Activated CD8-positive, alpha-beta memory T cell treated with anti-CD3 and anti-CD28 coated beads, Interleukin-2, amount 50 U/mL, for 48 hours (primary cell): ENCODE data around the gene SEC11A.
A peak's percentile ranks its signal among the peaks of the same experiment; 100 is the strongest.
"Not testable (repeated sequence)": the region's sequence is repeated elsewhere in the genome, so short reads cannot be mapped to it uniquely, and the experiment has no call there.

Experiments
- DNase-seq: peaks from one replicate; pipeline ENCODE4 v3.0.0-alpha.2; 2020

The SEC11A gene

DNA sequence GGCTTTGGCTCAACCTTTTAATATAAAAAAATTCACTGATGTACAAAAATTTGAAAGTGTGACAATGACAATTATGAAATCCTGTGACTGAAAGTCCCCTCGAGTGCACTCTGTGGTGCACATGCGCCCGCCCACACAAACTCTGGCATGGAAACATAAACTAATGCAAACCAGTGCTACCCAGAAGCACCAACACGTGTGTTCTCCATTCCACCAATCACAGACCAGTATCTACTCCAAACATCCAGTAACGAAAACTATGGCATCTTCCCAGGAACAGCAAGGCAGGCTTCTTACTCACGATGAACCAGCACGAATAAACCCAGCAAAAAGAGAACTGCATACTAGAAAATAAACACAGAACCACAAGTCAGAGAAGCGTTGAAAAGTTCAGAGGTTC is 46.2 kb downstream of the SEC11A start:
- DNase-seq = peak; percentile 72

DNA sequence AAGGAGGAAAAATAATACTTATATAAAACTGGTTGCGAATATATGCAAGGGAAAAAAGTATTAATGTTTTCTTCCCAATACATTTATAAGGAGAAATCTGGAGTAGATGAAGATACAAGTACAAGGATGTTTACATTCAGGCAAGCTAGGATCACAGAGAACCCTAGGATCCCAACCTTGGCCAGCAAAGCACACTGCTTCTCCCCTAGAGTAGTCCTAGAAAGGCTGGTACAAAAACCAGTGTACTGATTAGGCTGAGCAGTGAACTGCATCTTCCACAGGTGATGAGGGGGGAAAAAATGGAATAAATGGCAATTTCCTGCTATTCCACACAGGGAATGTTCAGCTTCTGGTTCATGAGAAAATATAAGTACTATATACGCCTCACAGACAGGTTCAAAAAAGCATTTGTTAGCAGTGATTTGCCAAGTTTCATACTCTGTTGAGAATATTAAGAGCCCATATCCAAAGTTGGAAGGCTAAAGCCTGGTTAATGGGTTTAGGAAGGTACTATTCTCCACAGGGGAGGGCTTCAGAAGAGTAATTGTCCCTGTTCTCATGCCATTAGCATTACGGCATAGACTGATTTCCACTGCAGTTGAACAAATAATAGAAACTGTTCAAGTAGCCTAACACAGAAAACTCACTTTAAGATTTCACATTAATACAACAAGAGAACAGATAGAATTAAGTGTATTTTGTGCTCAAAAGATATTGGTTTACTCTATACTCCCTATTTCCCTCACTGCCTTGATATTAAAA is 47.5 kb downstream of the SEC11A start:
- DNase-seq = no peak

DNA sequence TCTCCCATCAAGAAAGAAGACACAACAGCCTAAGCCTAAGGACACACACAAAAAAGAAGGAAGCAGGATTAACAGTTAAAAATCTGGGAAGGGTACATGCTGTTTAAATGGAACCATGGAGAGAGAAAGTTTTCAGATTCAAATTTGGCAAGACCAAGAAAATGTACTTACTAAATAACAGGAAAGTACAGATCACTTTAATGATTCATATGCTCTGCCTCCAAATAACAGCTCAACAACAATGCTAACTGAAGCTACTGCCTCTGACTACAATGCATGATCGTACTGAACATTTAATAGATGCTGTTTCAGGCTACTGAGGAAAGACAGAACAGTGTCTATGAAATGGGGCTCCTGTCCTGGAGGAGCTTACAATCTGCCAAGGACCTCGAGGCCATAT is 49.6 kb downstream of the SEC11A start:
- no peak for DNase-seq

DNA sequence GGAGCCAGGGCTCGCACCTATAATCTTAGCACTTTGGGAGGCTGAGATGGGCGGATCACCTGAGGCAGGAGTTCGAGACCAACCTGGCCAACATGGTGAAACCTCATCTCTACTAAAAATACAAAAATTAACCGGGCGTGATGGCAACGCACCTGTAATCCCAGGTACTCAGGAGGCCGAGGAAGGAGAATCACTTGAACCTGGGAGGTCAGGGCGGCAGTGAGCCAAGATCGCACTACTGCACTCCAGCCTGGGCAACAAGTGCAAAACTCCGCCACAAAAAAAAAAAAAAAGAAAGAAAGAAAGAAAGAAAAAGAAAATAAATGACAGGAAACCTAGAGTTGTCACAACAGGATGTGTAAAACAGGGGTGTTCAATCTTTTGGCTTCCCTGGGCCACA is 54.9 kb downstream of the SEC11A start:
- no peak for DNase-seq

DNA sequence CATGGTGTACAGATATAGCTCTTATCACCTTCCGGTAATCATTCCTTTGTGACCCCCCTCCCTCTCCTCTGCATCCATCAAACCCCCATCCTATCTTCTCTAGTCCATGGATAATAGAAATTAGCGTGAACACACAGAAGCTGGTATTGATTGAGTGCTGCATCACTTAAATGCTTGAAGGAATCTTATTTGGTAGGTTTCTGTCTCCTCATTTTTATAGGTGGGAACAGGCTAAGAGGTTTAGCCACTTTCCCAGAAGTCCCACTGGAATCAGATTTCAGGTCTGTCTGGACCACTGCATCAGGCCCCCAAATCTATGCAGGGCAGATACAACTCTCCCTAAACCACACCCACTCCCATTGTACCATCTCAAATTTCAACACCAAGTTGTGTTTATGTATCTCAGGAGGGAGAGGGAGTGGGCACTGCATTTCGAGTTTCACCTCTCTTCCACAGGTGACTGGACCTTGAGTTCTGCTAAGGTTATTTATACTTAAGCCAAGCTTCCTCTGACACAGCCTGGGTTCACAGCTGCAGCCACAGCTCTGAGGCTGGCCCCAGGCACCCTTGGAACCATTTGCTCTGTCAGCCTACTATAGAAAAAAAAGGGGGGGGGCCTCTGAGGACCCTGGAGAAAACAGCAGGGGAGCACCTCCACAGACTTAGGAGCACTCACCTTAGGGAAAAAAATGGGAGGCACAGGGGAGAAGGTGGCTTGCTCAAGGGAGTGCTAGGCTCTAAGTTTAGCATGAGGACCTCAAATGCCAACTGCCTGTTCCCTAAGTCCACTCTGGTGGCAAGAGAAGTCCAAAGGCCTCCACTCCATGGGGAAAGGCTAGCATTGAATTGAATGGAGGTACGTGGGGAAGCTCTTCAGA is 55.8 kb downstream of the SEC11A start:
- DNase-seq = no peak

DNA sequence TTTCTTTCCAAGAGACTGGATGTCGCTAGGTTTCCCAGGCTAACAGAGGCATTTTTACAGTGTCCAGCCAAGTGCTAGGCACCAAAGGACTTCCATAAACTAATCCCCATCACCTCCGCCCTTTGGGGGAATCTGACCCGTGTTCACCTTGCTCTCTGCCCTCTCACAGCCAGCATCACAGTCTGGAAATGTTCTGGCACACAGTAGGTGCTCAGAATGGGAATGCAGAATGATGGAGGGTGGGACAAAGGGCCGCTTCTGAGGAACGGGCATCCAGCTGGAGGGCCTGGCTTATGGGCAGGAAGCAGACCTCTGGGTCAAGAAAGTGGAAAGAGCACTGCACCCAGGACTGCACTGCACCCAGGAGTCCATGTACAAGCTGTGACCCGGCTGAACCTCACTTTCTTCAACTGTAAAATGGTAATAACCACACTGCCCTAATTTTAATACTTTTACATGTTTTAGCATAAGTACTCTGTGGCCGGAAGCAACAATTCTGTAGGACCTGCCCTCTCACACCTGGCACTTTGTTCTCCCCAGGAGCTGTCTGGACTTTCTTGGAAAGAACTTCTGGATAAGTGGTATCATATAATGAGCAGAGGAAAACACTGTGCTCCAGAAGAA is 57.0 kb downstream of the SEC11A start:
- DNase-seq = no peak

DNA sequence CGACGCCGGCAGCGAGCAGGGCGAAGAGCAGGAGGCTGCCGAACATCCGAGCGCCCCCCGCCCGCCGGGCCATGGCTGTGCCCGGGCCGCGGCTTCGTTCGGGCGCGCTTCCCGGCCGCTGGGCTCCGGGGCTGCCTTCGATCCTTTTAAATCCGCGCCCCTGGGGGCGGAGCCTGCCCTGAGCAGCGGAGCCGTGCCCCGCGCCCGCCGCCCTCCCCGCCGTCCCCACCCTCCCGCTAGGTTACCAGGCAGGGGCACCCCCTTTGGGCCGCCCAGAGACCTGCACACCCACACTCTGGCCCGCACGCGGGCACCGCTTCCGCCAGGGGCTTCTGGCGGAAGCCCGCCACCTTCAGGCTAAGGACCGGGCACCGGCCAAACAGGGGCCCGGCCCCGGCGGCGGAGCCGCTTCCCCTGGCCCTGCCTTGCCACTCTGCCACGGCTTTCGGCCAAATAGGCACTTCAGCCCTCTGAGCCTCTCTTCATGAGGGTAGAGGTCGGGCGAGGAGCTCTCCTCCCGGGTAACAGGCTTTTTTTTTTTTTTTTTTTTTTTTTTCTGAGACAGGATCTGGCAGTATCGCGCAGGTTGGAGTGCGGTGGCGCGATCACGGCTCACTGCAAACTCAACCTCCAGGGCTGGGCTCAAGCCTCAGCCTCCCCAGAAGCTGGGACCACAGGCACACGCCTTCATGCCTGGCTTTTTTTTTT is 57.7 kb downstream of the SEC11A start, which contains the start of gene NMB:
Gene NMB, minus strand, starts transcription at position 120 of the 708 bp plus-strand sequence. Its CDS starts 47 bp downstream, at position 73.
- DNase-seq = peak; percentile 88

DNA sequence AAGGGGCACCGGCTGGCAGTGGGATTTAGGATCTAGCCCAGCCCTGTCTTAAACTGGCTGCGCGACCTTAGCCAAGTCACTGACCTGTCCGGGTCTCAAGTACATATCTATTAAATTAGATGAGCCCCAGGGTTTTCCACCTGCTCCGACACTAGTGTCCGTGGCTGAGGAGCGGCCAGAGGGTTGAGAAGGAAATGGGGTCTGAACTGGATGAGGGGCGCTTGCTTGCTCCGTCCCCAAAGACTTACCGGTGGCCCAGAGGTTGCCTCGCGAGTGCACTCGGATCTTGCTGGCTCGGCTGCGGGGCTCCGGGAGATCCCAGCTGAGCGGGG is 58.2 kb downstream of the SEC11A start:
- no peak for DNase-seq

DNA sequence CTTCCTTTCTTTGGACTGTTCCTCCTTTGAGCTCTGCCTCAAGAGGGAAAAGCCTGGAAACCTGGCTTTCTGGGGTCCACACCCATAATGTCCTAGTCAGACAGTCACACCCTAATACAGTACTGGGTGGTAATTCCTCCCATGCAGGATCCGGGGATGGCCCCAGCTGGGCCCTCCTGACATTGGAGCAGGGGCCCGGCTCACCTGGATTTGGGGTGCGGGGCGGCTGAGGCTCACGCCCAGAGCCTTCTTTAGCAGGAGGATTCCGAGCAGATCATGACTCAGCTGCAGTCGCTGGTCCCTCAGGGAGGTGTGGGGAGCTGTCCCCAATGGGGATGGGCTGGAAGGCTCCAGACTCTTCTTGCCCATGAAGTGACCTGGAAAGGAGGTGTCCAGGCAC is 59.0 kb downstream of the SEC11A start:
- DNase-seq = no peak

DNA sequence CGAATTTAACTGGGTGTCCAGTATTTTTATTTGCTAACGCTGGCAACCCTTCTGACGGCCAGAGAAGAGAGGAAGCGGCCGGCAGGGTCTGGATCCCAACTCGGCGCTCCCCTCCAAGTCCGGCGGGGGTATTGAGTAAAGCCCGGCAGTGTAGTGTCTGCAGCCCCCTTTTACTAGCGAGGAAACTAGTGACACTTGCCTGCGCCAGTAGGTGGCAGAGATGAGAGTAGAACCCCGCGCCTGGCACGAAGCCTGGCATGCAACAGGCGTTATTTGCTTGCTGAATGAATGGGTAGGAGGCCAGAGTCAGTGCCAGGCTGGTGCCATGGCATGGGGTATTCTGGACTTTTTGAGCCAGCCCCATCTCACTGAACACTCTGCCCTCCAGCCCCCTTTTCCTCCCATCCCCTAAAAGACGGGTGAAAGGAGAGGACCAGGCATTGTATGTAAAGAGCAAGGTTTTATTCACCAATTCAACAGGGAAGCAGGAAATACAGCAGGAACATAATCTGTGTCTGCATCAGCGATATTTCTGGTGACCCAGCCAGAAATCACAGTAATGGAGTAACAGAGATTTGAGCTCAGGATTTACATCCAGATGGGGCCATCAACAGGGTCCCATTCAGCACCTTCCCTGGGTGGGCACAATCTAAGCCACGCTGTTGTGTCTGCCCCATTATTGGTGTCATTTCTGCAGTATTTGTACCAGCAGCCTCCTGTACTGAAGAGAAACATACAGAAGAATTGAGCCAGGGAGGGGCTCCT is 61.1 kb downstream of the SEC11A start:
- peak; percentile 83 for DNase-seq

DNA sequence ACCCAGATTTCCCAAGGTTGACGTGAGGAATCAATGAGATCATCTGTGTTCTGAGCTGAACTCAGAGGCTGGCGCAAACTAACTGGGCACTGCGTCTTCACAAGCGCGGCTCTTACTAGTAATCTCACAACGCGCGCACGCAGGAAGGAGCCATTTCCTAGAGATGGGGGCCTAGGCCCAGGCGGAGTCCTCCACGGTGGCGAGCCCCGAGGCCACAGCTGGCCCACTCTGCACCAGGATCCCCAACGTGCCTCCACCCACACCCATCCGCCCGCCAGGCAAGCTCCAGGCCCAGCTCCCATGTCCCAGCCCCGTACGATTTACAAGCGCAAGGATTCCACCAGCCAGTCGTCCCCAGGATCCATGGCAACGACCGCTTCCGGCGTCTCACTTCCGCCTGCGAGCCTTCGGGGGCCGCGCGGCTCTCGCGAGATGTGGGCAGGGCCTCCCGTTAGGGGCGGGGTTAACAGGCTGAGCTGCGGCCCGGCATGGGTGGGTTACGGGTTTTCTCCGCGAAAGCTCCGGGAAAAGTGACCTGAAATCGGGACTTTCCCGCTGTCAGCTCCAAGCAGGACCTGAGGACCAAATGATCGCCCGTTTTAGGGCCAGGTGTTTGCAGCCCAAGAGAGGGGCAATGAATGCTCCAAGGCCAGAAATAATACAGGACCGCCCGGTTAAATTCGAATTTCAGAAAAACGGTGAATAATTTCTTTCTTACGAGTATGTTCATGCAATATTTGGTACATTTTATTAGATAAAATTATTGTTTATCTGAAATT is 61.8 kb downstream of the SEC11A start, which contains the start of gene WDR73:
Gene WDR73, minus strand, starts transcription at position 374 of the 779 bp plus-strand sequence. Its CDS starts 9 bp downstream, at position 365.
- DNase-seq = peak; percentile 99

DNA sequence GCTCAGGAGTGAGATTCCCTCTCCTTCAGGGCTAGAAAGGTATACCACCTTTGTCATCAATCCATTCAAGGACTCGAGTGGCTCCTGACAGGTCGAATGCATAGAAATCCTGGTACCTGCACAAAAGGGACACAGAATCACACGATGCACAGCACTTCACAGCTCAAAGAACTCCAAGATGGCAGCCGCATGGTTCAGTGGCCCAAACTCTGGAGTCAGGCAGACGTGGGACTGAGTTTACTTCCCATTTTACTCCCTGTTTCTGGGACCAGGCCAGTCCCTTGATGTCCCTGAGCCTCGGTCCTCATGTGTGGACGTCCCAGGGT is 62.4 kb downstream of the SEC11A start:
- DNase-seq = peak; percentile 68

DNA sequence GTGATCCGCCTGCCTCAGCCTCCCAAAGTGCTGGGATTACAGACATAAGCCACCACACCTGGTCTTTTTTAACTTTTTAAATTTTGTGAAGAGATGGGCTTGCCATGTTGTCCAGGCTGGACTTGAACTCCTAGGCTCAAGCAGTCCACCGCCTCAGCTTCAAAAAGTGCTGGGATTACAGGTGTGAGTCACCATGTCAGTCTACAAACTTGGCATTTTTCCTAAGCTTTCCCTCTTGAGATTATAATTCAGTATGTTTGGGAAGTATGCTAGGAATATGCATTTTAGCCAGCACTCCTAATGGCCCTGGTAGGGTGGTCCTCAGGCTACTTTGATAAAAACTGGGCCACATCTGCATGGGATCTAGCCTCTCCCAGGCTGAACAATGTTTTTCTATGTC is 66.2 kb downstream of the SEC11A start:
- DNase-seq = no peak

DNA sequence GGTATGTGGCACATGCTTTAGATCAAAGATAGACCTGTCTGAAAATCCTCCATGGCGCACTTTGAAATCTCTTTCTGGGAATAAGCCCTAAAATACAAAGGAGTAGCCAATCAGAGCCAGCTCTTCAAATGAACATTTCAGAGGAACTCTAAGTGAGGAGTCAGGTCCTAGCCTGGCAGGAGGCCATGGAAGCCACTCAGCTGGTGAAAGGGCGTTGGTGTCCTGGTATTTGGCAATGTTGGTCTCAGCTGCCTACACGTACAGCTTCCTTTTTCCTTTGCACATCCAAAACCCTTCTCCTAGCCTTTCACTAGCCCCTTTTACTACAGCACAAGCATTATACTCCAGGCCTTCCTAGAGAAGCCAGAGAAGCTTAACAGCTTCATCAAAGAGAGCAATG is 67.4 kb downstream of the SEC11A start:
- DNase-seq = no peak

DNA sequence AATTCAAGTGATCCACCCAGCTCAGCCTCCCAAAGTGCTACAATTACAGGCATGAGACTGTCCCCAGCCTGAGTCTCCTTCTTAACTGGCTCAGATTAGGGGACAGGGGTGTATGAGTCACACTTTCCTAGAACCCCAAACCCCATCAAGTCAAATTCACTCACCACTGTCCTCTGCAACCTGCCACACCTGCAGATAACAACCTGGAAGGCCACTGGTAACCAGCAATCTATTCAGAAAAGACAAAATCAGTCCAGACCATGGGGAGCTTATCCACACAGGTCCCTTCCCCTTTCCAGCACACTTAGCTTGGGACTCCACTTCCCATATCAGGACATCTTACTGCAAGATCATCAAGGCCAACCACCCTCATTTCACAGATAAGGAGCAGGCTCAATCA is 68.2 kb downstream of the SEC11A start:
- DNase-seq = no peak

DNA sequence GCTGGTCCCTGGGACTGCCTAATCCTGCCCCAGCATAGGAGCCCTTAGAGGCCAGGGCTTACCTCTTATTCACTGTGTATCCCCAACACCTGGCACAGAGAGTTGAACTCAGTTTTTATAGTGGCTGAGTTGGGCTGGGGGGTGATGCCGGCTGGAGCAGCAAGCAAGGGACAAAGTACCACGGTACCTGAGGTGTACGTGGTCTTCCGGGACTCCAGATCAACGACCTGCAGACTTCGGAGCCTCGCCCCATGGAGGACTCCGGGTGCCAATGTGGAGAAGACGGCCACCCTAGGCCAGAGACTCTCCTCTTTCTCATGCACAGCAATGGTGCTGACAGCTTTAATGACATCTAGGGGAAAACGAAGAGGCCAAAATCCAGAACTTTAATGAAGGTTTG is 69.9 kb downstream of the SEC11A start:
- DNase-seq = no peak

DNA sequence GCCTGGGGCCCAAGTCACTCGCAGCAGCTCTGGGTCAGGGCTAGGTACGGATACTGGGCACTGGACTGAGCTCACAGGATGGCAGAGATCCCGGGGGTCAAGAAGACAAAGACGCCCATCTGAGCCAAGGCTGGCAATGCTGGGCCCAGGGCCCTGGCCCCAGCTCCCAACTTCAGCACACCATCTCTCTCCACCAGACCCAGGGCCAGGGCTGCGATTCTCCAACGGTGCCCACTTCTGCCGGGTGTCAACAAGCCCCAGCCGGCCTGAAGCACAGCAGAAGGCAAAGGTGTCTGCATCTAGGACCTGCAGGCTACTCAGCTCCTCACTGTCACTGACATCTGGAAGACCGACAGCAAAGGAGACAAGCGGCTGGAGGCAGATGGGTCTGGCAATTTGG is 70.4 kb downstream of the SEC11A start:
- DNase-seq = no peak

DNA sequence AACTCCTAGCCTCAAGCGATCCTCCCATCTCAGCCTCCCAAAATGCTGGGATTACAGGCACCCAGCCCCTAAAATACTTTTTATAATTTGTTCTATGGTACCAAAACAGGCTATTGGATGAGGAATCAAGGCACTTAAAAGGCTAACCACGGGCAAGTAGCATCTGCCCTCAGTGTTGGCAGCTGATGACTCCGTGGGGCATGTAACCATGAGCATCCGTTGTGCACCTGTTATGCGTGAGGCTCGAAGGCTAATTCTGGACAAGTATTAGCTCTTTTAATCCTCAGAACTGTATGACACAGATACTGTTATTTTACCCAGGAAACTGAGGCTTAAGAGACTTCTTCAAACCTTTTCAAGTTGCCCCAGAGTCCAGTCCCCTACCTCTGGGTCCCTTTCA is 72.1 kb downstream of the SEC11A start:
- DNase-seq = no peak

DNA sequence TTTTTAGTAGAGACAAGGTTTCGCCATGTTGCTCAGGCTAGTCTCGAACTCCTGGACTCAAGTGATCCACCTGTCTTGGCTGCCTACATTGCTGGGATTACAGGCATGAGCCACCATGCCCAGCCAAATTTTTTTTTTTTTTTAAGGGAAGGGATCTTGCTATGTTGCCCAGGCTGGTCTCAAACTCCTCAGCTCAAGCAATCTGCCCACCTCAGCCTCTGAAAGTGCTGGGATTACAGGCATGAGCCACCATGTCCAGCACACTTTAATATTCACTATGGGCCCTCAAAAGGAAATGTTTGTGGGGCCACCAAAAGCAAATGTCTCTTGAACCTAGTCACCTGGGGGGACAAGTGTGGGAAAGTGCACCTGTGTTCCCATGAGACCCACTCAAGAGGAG is 73.3 kb downstream of the SEC11A start:
- DNase-seq = not testable (repeated sequence)

DNA sequence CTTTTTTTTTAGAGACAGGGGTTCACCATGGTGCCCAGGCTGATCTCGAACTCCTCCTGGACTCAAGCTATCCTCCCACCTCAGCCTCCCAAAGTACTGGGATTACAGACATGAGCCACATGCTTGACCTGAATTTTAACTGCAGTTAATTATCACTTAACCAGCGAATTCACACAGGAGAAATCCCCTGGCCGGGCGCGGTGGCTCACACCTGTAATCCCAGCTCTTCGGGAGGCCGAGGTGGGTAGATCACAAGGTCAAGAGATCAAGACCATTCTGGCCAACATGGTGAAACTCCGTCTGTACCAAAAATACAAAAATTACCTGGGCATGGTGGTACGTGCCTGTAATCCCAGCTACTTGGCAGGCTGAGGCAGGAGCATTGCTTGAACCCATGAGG is 74.1 kb downstream of the SEC11A start:
- DNase-seq = not testable (repeated sequence)

DNA sequence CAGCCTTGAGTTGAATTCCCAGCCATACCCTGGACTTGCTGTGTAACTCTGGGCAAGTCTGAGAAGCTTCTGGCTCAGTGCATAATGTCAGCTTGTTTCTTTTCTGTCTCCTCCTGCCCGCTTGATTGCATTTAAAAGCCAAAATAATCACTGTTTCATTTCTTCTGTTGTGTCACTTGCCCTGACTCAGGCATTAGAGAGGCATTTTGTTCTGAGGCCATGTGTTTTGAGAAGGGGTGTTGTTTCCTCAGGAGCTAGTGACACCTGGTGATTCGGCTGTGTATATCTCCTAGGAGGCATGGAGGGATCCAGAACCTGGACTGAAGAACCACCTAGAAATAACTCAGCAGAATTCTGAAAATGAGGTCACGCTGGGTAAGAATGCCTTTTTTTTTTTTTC is 77.8 kb downstream of the SEC11A start:
- no peak for DNase-seq
